ENCODE data around the gene EFCAB6.

DNA sequence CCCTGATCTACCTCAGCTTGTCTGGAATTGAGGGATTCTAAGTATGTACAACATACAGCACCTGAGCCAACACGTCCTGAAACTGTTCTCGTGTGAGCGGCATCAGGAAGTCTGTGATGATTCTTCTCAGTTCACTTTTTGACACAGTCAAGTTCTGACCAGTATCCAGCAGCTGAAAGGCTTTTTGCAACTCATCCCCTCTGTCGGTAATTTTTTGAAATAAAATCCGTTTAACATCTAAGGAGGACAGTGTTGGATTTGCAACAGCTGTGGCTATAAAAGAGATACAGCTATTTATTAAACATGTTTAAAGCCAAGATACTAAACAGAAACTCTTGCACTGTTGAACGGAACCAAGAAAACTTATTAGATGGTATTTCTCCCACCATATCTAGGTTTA lies 39.3 kb downstream of the EFCAB6 start:
- TF ChIP-seq CTCF (IDR thresholded peaks at IDR 0.05) (no peak), ZFX (IDR thresholded peaks at IDR 0.05; ENCODE audit: borderline replicate concordance) (no peak)
